ENCODE results near the gene PLEKHB1. TPM values are rescaled to one million over a fixed set of nuclear protein-coding genes. Genes with fewer than 3 reads are reported as not detected.
"Not testable (repeated sequence)": the region's sequence is repeated elsewhere in the genome, so short reads cannot be mapped to it uniquely, and the experiment has no call there.

Gene PLEKHB1
- total and polyA plus RNA-seq, 3 donors from 2014 or later, result 54.9 to 71.5 (median 62.1) TPM

GRCh38 chr11:73664877-73665276 lies 18.5 kb downstream of the PLEKHB1 start:
- no peaks in the 10 kb centered on the region for H3K9me3 ChIP-seq
- no peak overlapping the region for H3K27ac ChIP-seq
- no peaks in the 10 kb centered on the region for H3K4me1 ChIP-seq
- no peaks in the 10 kb centered on the region for H3K27me3 ChIP-seq
- no peak for DNase-seq
- H3K36me3 ChIP-seq (ENCODE audit: low read depth, missing control alignments), result no peaks in the 10 kb centered on the region
- H3K4me3 ChIP-seq, result no peak overlapping the region
- intact Hi-C loops (cut with DNase I; ENCODE audit: low total_unique reads), result no loop called here
- TF ChIP-seq CTCF (IDR thresholded peaks at IDR 0.05) (no peak), POLR2A (IDR thresholded peaks at IDR 0.05) (no peak)

GRCh38 chr11:73667891-73668290 lies 21.5 kb downstream of the PLEKHB1 start:
- no peaks in the 10 kb centered on the region for H3K9me3 ChIP-seq
- DNase-seq, result no peak
- intact Hi-C loops (cut with DNase I; ENCODE audit: low total_unique reads), result no loop called here
- no peak overlapping the region for H3K4me3 ChIP-seq
- H3K27ac ChIP-seq, result no peak overlapping the region
- H3K27me3 ChIP-seq, result no peaks in the 10 kb centered on the region
- TF ChIP-seq CTCF (IDR thresholded peaks at IDR 0.05) (no peak), POLR2A (IDR thresholded peaks at IDR 0.05) (no peak)
- no peaks in the 10 kb centered on the region for H3K36me3 ChIP-seq (ENCODE audit: low read depth, missing control alignments)
- 91 to 93% methylated on average over 1 of the region's 1 CpG for WGBS, 2 donors
- no peaks in the 10 kb centered on the region for H3K4me1 ChIP-seq

- TF ChIP-seq POLR2A (IDR thresholded peaks at IDR 0.05) (no peak), CTCF (IDR thresholded peaks at IDR 0.05) (no peak)
- no peak overlapping the region for H3K27ac ChIP-seq
- intact Hi-C loops (cut with DNase I; ENCODE audit: low total_unique reads), result no loop called here
- H3K4me1 ChIP-seq, result no peaks in the 10 kb centered on the region
- DNase-seq, result no peak
- H3K9me3 ChIP-seq, result no peaks in the 10 kb centered on the region
- 93% methylated on average over 3 of the region's 3 CpGs for WGBS, 2 donors
- no peaks in the 10 kb centered on the region for H3K36me3 ChIP-seq (ENCODE audit: low read depth, missing control alignments)
- no peak overlapping the region for H3K4me3 ChIP-seq
- no peaks in the 10 kb centered on the region for H3K27me3 ChIP-seq
Observed at GRCh38 chr11:73670808-73671207, 24.4 kb downstream of the PLEKHB1 start.

GRCh38 chr11:73671701-73672100 lies 25.3 kb downstream of the PLEKHB1 start:
- H3K9me3 ChIP-seq, result no peaks in the 10 kb centered on the region
- WGBS, 2 donors, result 97 to 99% methylated on average over 6 of the region's 6 CpGs
- no peak overlapping the region for H3K27ac ChIP-seq
- no peak overlapping the region for H3K4me3 ChIP-seq
- no peaks in the 10 kb centered on the region for H3K27me3 ChIP-seq
- TF ChIP-seq CTCF (IDR thresholded peaks at IDR 0.05), result no peak
- TF ChIP-seq POLR2A (IDR thresholded peaks at IDR 0.05), result no peak
- DNase-seq, result no peak
- H3K36me3 ChIP-seq (ENCODE audit: low read depth, missing control alignments), result no peaks in the 10 kb centered on the region
- intact Hi-C loops (cut with DNase I; ENCODE audit: low total_unique reads), result no loop called here
- H3K4me1 ChIP-seq, result no peaks in the 10 kb centered on the region

- H3K27ac ChIP-seq; H3K4me1 ChIP-seq; H3K36me3 ChIP-seq (ENCODE audit: low read depth, missing control alignments); H3K27me3 ChIP-seq; H3K9me3 ChIP-seq; DNase-seq; intact Hi-C loops (cut with DNase I; ENCODE audit: low total_unique reads); H3K4me3 ChIP-seq: not testable (repeated sequence)
- 92 to 94% methylated on average over 5 of the region's 5 CpGs for WGBS, 2 donors
Observed at GRCh38 chr11:73676552-73676951, 30.2 kb downstream of the PLEKHB1 start.

Data from testis (tissue), 3 donors.